GM23248 (cell line): Measurements from ENCODE around the gene SLC11A1. TPM values are rescaled to one million over a fixed set of nuclear protein-coding genes. Genes with fewer than 3 reads are reported as not detected.

ENCODE experiments used
- DNase-seq: peaks from one replicate; pipeline ENCODE4 v3.0.0-alpha.2; 2015
- H2AFZ ChIP-seq: fragments of 200-600 bp; sonication (generic); 2 replicates; pipeline ENCODE4 v1.6.1; 2016; ENCODE audit warnings: antibody characterized with exemption
- H3F3A ChIP-seq: fragments of 200-600 bp; sonication (generic); 2 replicates; pipeline ENCODE4 v1.6.1; 2016; ENCODE audit warnings: mild to moderate bottlenecking, antibody characterized with exemption, mixed run types; ENCODE audit not compliant: insufficient read depth
- H3K27ac ChIP-seq: fragments of 200-600 bp; sonication (generic); 2 replicates; pipeline ENCODE4 v1.5.1; 2016; ENCODE audit warnings: mild to moderate bottlenecking
- H3K27me3 ChIP-seq: fragments of 200-600 bp; sonication (generic); replicated peaks from 2 replicates; pipeline ENCODE4 v1.6.1; 2016; ENCODE audit warnings: mild to moderate bottlenecking; ENCODE audit not compliant: insufficient read depth
- H3K36me3 ChIP-seq: fragments of 200-600 bp; sonication (generic); 2 replicates; pipeline ENCODE4 v1.6.1; 2016; ENCODE audit warnings: low read depth, mild to moderate bottlenecking
- H3K4me1 ChIP-seq: fragments of 200-600 bp; sonication (generic); 2 replicates; pipeline ENCODE4 v1.6.1; 2016; ENCODE audit warnings: mild to moderate bottlenecking; ENCODE audit not compliant: insufficient read depth
- H3K4me2 ChIP-seq: fragments of 200-600 bp; sonication (generic); one replicate; pipeline ENCODE4 v1.6.1; 2016; ENCODE audit warnings: mild to moderate bottlenecking; ENCODE audit not compliant: unreplicated experiment
- H3K4me3 ChIP-seq: fragments of 200-600 bp; sonication (generic); 2 replicates; pipeline ENCODE4 v1.5.1; 2016; ENCODE audit warnings: mild to moderate bottlenecking
- H3K79me2 ChIP-seq: fragments of 200-600 bp; sonication (generic); 2 replicates; pipeline ENCODE4 v1.6.1; 2016; ENCODE audit warnings: mild to moderate bottlenecking; ENCODE audit not compliant: insufficient read depth
- H3K9ac ChIP-seq: fragments of 200-600 bp; sonication (generic); 2 replicates; pipeline ENCODE4 v1.6.1; 2016; ENCODE audit warnings: mild to moderate bottlenecking
- H3K9me2 ChIP-seq: fragments of 200-600 bp; sonication (generic); 2 replicates; pipeline ENCODE4 v1.6.1; 2016; ENCODE audit warnings: mixed run types, mild to moderate bottlenecking, moderate library complexity; ENCODE audit not compliant: insufficient read depth
- H3K9me3 ChIP-seq: fragments of 200-600 bp; sonication (generic); one replicate; pipeline ENCODE4 v1.6.1; 2017; ENCODE audit warnings: low read depth
- H4K20me1 ChIP-seq: fragments of 200-600 bp; sonication (generic); 2 replicates; pipeline ENCODE4 v1.6.0; 2016; ENCODE audit not compliant: insufficient read depth
- EZH2 ChIP-seq: fragments of 200-600 bp; sonication (generic); IDR thresholded peaks from 2 replicates; pipeline ENCODE4 v1.6.1; 2018; ENCODE audit warnings: antibody characterized with exemption, mild to moderate bottlenecking; ENCODE audit not compliant: insufficient read depth, poor library complexity, severe bottlenecking
- EZH2phosphoT487 ChIP-seq: fragments of 200-600 bp; sonication (generic); IDR thresholded peaks from 2 replicates; pipeline ENCODE4 v1.6.1; 2018; ENCODE audit warnings: antibody characterized with exemption, moderate library complexity, mild to moderate bottlenecking, low read depth; ENCODE audit not compliant: insufficient read depth
- WGBS, 2 experiments: methylation state at CpG; one replicate each; pipeline ENCODE4 v1.1.6; 2015 to 2017; ENCODE audit warnings: low lambda C conversion rate in 2 of 2, low coverage in 1 of 2; ENCODE audit errors: missing lambda C conversion rate in 2 of 2; 5-methylcytosine and 5-hydroxymethylcytosine counted together
- in situ Hi-C: fragments of 300-500 bp; cut with MboI; formaldehyde crosslinking; loops from 2 replicates; pipeline ENCODE4 v1.15.0; 2020
- polyA plus RNA-seq: library from polyadenylated mRNA; unstranded; fragments of >200 nt; fragmentation: Nextera tagmentation; extraction: Ambion mirVana; gene quantifications from 2 replicates; pipeline ENCODE4 v1.2.1, GENCODE V29; 2016
- total RNA-seq: library from RNA; depleted of rRNA; stranded (reverse); fragments of >200 nt; shearing (Covaris generic); gene quantifications from 2 replicates; pipeline ENCODE4 v1.2.3, GENCODE V29; 2014

Gene SLC11A1
- total and polyA plus RNA-seq, 2 experiments from 2014 or later, result 0.16 TPM; not detected in 1

DNA sequence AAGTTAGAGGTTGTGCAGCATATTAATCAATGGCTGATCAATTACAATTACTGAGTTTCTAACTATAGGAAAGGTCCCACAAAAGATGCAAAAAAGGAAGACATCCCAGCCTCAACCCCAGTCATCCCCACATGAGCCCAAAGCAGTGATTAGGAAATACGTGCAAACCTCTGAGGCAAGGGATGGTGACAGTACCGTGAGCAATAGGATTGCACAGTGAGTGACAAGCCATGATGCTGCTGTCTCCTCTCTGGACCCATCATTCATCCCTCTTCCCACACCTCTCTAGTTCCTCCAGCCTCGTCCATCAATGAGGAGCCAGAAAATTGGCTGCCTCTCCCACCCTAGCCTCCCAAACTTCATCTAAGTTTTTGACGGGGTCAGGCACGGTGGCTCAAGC lies 4.0 kb upstream of the SLC11A1 start:
- Histone ChIP-seq H3K27me3 (no peaks in the 10 kb centered on the region), H3K36me3 (no peaks in the 10 kb centered on the region), H3K79me2 (no peaks in the 10 kb centered on the region), H3K27ac (no peak overlapping the region), H3K9me3 (no peaks in the 10 kb centered on the region), H3K4me1 (0 out of 2 replicates have a peak, but pooled peaks cover 7% of the 10 kb centered on the region), H3F3A (no peaks in the 10 kb centered on the region), H3K9me2 (no peaks in the 10 kb centered on the region), H3K4me3 (no peak overlapping the region), H4K20me1 (no peaks in the 10 kb centered on the region), H3K4me2 (no peak overlapping the region), H3K9ac (no peak overlapping the region), H2AFZ (no peak overlapping the region)
- TF ChIP-seq EZH2, result no peak
- no peak for TF ChIP-seq EZH2phosphoT487
- DNase-seq, result no peak
- 62 to 66% methylated on average over 5 of the region's 5 CpGs for WGBS, 2 experiments
- in situ Hi-C loops, result no loop called here

DNA sequence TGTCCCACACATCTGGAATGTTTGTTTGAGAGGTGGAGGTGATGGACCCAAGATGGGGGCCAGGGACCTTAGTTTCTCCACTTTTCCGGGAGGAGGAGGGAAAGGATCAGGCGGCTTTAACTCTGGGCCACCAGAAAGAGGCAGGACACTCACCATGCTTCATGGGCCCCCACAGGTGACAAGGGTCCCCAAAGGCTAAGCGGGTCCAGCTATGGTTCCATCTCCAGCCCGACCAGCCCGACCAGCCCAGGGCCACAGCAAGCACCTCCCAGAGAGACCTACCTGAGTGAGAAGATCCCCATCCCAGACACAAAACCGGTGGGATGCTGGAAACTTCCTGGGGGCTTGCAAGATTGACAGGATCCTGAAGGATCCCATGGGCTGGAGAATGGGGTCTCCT lies 712 bp downstream of the SLC11A1 start:
- Histone ChIP-seq H3F3A (no peaks in the 10 kb centered on the region), H3K9ac (no peak overlapping the region), H3K4me1 (no peaks in the 10 kb centered on the region), H2AFZ (no peak overlapping the region), H3K36me3 (no peaks in the 10 kb centered on the region), H3K9me3 (no peaks in the 10 kb centered on the region), H3K79me2 (no peaks in the 10 kb centered on the region), H3K27me3 (no peaks in the 10 kb centered on the region), H3K4me2 (no peak overlapping the region), H3K9me2 (no peaks in the 10 kb centered on the region), H3K27ac (no peak overlapping the region), H3K4me3 (no peak overlapping the region), H4K20me1 (no peaks in the 10 kb centered on the region)
- no peak for TF ChIP-seq EZH2phosphoT487
- TF ChIP-seq EZH2, result no peak
- in situ Hi-C loops, result no loop called here
- 68 to 74% methylated on average over 6 of the region's 6 CpGs for WGBS, 2 experiments
- DNase-seq, result no peak

DNA sequence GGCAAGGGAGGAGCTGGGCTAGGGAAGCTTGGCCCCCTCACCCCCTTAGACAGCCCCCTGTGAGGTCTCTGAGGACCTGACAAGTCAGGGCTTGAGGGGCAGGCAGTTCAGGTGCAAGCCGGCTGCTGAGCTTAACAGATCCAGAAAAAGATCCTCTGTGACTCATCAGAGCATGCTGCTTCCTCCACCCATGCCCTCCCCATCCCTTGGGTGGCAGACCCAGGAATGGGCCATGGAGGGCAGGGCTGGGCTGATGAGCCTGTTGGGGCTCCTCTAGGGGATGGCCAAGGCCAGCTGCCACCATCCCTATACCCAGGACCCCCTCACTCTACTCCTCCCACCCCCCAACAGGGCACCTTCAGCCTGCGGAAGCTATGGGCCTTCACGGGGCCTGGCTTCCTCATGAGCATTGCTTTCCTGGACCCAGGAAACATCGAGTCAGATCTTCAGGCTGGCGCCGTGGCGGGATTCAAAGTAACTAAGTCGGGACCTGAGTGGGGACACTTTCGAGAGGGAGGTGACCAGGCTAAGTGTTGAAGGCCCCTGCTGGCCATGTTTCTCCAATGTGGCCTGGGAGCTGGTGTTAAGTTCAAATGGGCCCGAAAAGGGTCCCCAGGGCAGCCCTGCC lies 1.9 kb downstream of the SLC11A1 start:
- H3K36me3 ChIP-seq, result no peaks in the 10 kb centered on the region
- H2AFZ ChIP-seq, result no peak overlapping the region
- in situ Hi-C loops, result no loop called here
- 80% methylated on average over 10 of the region's 10 CpGs for WGBS, 2 experiments
- no peaks in the 10 kb centered on the region for H3K79me2 ChIP-seq
- no peak for TF ChIP-seq EZH2phosphoT487
- TF ChIP-seq EZH2, result no peak
- H3F3A ChIP-seq, result no peaks in the 10 kb centered on the region
- no peak overlapping the region for H3K9ac ChIP-seq
- peak; percentile 48 for DNase-seq
- H3K9me3 ChIP-seq, result no peaks in the 10 kb centered on the region
- no peak overlapping the region for H3K27ac ChIP-seq
- H3K4me3 ChIP-seq, result no peak overlapping the region
- H3K27me3 ChIP-seq, result no peaks in the 10 kb centered on the region
- no peak overlapping the region for H3K4me2 ChIP-seq
- no peaks in the 10 kb centered on the region for H3K4me1 ChIP-seq
- H4K20me1 ChIP-seq, result no peaks in the 10 kb centered on the region
- no peaks in the 10 kb centered on the region for H3K9me2 ChIP-seq

DNA sequence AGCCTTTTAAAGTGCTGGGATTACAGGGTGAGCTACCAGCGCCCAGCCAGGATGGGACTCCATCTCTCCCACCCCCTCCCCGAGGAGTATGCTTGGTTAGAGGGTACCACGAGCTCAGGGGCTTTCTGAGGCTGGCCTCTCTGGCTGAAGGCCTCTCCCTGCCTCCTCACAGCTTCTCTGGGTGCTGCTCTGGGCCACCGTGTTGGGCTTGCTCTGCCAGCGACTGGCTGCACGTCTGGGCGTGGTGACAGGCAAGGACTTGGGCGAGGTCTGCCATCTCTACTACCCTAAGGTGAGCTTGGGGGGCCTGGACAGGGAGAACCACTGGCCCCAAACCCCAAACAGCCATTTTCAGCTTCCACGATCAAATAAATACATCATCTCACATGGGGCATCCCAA lies 2.9 kb downstream of the SLC11A1 start:
- no peak overlapping the region for H3K27ac ChIP-seq
- no peaks in the 10 kb centered on the region for H3K27me3 ChIP-seq
- H2AFZ ChIP-seq, result no peak overlapping the region
- no peaks in the 10 kb centered on the region for H3K4me1 ChIP-seq
- no peaks in the 10 kb centered on the region for H3K79me2 ChIP-seq
- no peaks in the 10 kb centered on the region for H3F3A ChIP-seq
- no peaks in the 10 kb centered on the region for H3K9me3 ChIP-seq
- no peak for TF ChIP-seq EZH2phosphoT487
- no peak for TF ChIP-seq EZH2
- no peak overlapping the region for H3K4me2 ChIP-seq
- H3K4me3 ChIP-seq, result no peak overlapping the region
- H4K20me1 ChIP-seq, result no peaks in the 10 kb centered on the region
- WGBS, 2 experiments, result 67 to 69% methylated on average over 8 to 9 of the region's 9 CpGs
- no peaks in the 10 kb centered on the region for H3K9me2 ChIP-seq
- no peak for DNase-seq
- in situ Hi-C loops, result no loop called here
- H3K36me3 ChIP-seq, result no peaks in the 10 kb centered on the region
- H3K9ac ChIP-seq, result no peak overlapping the region
